Measurements from ENCODE around the gene MYLK. TPM values are rescaled to one million over a fixed set of nuclear protein-coding genes. Genes with fewer than 3 reads are reported as not detected.
"Not testable (repeated sequence)": the region's sequence is repeated elsewhere in the genome, so short reads cannot be mapped to it uniquely, and the experiment has no call there.

The MYLK gene
- total RNA-seq, 1 experiment from 2014 or later = 75.9 TPM

DNA sequence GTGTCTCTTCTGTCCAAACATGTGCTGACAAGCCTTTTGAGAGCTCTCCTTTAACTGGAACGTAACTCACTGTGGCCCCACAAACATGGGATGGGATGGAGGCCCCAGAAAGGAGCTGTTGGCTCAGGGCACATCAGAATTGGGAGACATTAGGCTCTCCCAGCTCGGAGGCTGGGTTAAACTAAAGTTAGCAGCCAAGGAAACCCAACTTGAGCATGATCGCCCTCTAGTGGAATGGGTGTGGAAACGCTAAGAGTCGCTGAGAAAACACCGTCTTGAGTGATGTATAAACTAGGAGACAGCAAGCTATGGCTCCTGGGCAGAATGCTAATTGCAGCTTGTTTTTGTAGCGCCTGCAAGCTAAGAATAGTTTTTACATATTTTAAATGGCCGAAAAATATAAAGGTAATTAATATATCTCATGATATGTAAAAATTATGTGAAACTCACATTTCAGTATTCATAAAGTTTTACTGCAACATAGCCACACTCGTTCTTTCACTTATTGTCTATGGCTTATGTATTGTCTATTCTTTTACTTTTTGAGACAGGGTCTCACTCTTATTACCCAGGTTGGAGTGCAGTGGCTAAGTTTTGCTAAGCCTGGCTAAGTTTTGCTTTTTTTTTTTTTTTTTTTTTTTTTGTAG lies 160.5 kb downstream of the MYLK start:
- peak; percentile 85 for DNase-seq (ENCODE audit: low read depth)

- no peak for DNase-seq (ENCODE audit: low read depth)
These were observed 161.1 kb downstream of the MYLK start for GRCh38 chr3:123723070-123723469.

DNA sequence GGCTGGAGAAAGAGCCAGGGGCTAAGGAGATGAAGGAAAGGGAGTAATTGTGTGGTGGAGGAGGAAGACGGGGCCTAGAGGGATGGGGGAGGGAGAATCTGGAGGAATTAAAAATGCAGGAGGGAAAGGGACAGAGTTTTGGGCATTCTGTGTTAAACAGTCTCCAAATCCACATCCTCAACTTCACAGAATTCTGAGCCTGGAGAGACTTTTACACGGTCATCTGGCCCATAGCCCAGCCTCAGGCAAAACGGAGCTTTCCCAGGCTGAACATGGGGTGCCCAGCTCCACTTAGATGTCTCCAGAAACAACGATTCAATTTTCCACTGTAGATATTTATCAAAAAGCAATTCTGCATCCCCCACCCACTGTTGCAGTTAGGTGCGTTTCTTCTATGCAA lies 161.7 kb downstream of the MYLK start:
- no peak for DNase-seq (ENCODE audit: low read depth)

- DNase-seq (ENCODE audit: low read depth) = no peak
These were observed 162.1 kb downstream of the MYLK start for GRCh38 chr3:123722021-123722420.

- not testable (repeated sequence) for DNase-seq (ENCODE audit: low read depth)
These were observed 162.9 kb downstream of the MYLK start for GRCh38 chr3:123721095-123721689.

GRCh38 chr3:123720638-123721037 lies 163.5 kb downstream of the MYLK start:
- no peak for DNase-seq (ENCODE audit: low read depth)

GRCh38 chr3:123719862-123720453 lies 164.2 kb downstream of the MYLK start:
- DNase-seq (ENCODE audit: low read depth) = no peak

DNA sequence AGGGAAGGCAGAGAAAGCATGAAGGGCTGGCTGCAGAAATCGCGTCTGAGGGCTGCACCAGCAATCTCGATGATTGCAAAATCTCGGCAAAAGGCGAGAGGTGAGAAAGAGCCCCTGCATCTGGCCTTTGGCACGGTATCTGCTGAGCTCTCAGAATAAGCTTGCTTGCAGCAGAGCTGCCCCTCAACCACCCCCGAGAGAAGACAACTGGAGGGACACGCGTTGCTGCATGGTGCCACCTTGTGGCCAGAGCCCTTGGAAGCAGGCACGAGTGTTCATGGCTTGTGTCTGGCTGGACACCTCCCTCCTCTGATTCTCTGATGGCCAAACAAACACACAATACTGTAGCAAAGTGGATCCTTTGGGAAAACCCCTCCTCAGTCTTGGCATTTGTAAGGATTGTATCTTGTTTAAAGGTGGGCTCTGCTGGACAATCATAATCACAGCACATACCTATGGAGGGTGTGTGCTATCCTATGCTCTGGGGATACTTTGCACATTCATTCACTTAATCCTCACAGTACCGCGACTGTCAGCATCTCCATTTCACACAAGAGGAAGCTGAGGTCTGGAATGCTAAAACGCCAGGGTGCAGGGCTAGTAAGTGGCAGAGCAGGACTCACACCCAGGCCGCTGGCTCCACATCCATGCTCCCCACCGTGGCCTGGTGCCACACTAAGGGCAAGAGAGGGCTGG lies 164.9 kb downstream of the MYLK start:
- DNase-seq (ENCODE audit: low read depth) = peak; percentile 72

DNA sequence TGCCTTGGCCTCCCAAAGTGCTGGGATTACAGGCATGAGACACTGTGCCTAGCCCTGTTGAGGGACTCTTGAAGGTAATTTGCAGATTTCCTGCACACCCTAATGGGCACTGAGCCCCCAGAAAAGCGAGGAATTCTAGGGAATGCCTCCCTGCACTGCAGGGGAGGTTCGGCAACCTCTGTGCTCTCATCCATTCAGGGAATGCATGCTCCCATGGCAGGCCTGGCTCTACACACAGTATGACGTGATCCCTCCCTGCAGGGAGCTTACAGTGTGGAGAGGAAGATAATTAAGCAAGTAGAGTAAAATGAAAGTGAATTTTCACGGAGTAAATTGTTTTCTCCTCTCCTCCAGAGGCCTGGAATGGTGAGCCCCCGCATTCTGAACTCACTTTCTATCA lies 166.0 kb downstream of the MYLK start:
- DNase-seq (ENCODE audit: low read depth) = no peak

GRCh38 chr3:123717451-123717850 lies 166.7 kb downstream of the MYLK start:
- DNase-seq (ENCODE audit: low read depth) = peak; percentile 70

DNA sequence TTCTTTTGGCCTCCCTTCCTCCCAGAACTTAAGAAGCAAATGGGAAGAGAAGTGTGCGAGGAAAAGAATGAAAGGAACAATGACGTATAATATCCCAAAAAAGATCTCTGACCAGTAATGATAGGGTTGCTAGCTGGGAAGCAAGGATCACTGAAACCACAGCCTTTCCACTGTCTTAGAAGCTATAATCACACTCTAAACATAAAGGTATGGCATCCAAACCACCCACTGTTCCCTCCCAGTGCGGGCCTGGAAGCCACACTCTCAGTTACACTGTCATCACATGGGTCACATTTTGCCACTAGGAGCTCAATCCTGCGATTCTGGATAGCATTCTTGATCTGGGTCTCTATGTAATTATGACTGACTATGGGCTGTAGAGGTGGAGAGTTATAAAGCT lies 167.7 kb downstream of the MYLK start:
- no peak for DNase-seq (ENCODE audit: low read depth)

- DNase-seq (ENCODE audit: low read depth) = no peak
These were observed 170.9 kb downstream of the MYLK start for GRCh38 chr3:123713211-123713610.

DNA sequence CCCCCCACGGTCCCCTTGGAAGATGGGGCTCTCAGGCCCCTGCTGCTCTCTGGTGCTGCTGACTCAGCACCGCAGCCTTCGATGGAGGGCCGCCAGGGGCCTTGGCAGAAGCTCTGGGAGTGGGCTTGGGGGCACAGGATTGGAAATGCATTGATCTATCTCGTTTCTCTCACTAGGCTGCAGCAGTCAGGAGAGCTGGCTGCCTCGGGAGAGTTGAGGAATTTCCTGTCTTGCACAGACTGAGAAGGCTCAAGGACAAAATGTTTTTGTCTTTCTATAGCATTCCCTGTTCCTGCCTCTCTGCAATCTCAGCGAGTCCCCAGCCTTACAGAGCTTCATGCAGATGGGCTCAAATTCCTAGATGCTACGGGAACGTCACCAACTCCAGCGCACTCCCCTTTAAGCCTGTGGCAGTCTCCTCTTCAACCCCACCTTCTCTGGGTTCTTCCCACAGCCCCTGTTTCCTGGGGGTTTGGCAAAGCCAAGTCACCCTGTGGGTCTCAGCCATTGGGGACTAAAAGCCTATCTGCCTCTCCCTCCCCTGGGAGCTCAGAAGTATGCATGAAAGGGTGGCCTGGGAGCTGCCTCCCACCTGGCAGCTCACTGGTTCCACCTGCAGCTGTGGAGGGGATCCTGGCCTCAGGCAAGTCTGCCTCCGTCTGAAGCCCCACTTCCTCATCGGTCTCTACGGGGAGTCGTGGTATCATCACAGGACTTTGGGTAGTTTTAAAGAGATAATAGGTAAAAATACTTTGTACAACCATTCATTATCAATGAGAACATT lies 171.9 kb downstream of the MYLK start:
- no peak for DNase-seq (ENCODE audit: low read depth)

GRCh38 chr3:123711356-123711755 lies 172.8 kb downstream of the MYLK start:
- no peak for DNase-seq (ENCODE audit: low read depth)

DNA sequence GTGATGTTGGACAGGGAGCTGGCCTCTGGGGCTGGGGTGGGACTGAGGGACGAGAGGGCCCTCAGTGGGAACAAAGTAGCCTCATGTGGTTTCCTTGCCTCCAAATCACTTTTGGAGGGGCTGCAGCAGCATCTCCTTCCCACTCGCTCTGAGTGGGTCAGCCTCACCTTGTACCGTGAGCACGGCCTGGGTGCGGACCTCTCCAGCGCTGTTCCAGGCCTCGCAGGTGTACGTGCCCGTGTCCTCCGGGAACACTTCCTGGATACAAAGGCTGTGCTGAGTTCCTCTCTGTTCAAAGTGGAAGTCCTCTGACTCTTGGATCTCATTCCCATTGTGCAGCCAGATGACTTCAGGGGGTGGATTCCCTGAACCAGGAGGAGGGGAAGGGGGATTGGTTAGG lies 175.6 kb downstream of the MYLK start:
- no peak for DNase-seq (ENCODE audit: low read depth)

DNA sequence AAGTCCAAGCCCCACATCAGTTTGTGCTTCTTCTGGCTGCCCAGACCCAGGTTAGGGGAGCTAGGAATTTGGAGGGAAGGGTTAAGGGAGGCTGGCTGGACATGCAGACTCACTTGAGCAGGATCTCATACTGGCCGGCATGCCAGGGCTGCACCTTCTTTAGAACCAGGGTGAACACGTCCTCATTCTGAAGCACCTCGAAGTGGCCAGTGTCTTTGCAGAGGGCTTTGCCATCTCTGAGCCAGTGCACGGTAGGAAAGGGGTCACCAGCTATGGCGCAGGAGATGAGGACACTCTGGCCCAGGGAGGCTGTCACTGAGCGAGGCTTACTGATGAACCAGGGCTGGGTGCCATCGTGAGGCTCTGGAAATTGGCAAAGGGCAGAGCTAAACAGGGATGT lies 176.5 kb downstream of the MYLK start:
- DNase-seq (ENCODE audit: low read depth) = not testable (repeated sequence)

- DNase-seq (ENCODE audit: low read depth) = peak; percentile 20
These were observed 177.3 kb downstream of the MYLK start for GRCh38 chr3:123706871-123707270.

DNA sequence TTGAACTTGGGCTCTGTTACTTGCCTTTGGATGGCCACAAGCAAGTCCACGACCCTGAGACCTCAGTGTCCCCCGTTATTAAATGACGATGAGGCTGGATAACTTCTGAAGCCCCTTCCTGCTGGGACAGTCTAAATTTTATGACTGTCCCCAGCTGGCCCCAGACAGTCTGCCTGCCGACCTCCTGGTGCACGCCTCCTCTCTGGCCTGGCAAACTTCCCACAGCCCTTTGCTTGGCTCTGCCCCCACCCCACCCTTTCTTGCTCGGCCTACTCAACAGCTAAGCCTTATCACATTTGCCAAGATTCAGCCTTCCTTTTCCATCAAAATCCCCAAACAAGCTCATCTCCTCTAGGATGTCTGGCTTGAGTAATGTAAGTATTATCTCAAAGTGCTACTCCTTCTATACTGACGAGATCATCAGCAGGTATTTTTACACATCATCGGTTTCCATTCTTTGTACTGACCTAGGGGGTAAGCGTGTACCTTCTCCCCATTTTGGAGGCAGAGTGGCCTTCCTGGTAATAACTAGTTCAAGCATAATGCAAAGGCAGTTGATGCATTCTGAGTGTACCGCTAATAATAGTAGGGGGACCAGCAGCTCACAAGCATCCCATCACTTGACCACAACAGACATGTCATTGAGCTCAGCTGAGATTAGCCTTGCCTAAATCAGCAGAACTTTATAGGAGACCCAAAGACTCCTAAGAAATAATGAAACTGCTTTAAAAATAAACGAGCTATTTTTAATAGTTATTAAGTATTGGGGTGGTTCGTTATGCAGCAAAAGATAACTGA lies 178.4 kb downstream of the MYLK start:
- DNase-seq (ENCODE audit: low read depth) = no peak

- DNase-seq (ENCODE audit: low read depth) = not testable (repeated sequence)
These were observed 180.5 kb downstream of the MYLK start for GRCh38 chr3:123703663-123704062.

DNA sequence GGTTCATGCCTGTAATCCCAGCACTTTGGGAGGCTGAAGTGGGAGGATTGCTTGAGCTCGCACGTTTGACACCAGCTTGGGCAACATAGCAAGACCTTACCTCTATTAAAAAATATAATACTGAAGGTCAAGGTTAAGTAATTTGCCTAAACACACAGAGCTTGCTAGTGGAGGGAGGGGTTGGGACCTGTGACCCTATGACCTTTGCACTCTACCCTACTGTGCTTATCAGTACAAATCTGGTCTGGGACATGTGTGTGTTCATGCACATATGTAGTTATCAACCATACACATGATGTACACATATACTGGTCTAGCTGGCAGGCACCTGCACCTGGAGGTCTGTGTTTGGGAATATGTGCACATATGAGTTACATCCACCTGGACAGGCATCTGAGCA lies 181.4 kb downstream of the MYLK start:
- DNase-seq (ENCODE audit: low read depth) = no peak

GRCh38 chr3:123702057-123702456 lies 182.1 kb downstream of the MYLK start:
- peak; percentile 67 for DNase-seq (ENCODE audit: low read depth)
